IMR-90 (cell line): Measurements from ENCODE around the gene RDH11. TPM values are rescaled to one million over a fixed set of nuclear protein-coding genes. Genes with fewer than 3 reads are reported as not detected.

Source experiments
- ATAC-seq: fragments of 200-7000 bp; cut with Tn5 transposase; 2 replicates; pipeline ENCODE4 v1.9.1; 2020; ENCODE audit warnings: low read depth, mild to moderate bottlenecking, moderate library complexity
- BruUV-seq: library from RNA; stranded (reverse); fragments of 400-500 nt; replicated peaks from 2 replicates; lab custom pipeline; 2021; lab: Mats Ljungman, UMichigan
- CTCF ChIA-PET: fragments of 300-600 bp; formaldehyde crosslinking; extraction: SDS; loops from one replicate; lab custom pipeline; 2021; ENCODE audit warnings: antibody characterized with exemption; lab: Yijun Ruan, JAX
- POLR2A ChIA-PET: fragments of 300-600 bp; sonication (Branson Sonifier 250); formaldehyde crosslinking; loops from one replicate; lab custom pipeline; 2022; ENCODE audit warnings: antibody characterized with exemption; ENCODE audit not compliant: unreplicated experiment; lab: Charles Lee
- DNase-seq: peaks from one replicate; pipeline ENCODE4 v3.0.0; 2013
- H2AFZ ChIP-seq: replicated peaks from 2 replicates; pipeline ENCODE3; 2013; ENCODE audit warnings: low read length, mild to moderate bottlenecking; ENCODE audit not compliant: poor library complexity
- H2AK5ac ChIP-seq: 2 replicates; pipeline ENCODE4 v1.6.1; 2013; ENCODE audit warnings: low read depth, low read length, inconsistent platforms
- H2AK9ac ChIP-seq: replicated peaks from 2 replicates; pipeline ENCODE3; 2013; ENCODE audit warnings: mild to moderate bottlenecking, low read depth, low read length, moderate library complexity; ENCODE audit not compliant: poor library complexity
- H2BK120ac ChIP-seq: 2 replicates; pipeline ENCODE4 v1.6.1; 2013; ENCODE audit warnings: low read depth, low read length, inconsistent platforms
- H2BK15ac ChIP-seq: 3 replicates; pipeline ENCODE4 v1.6.1; 2013; ENCODE audit warnings: low read depth, low read length, inconsistent platforms
- H2BK20ac ChIP-seq: 2 replicates; pipeline ENCODE4 v1.6.1; 2013; ENCODE audit warnings: low read depth, mild to moderate bottlenecking, inconsistent platforms, low read length, moderate library complexity
- H2BK5ac ChIP-seq: 2 replicates; pipeline ENCODE4 v1.6.1; 2013; ENCODE audit warnings: mild to moderate bottlenecking, low read depth, low read length, inconsistent platforms; ENCODE audit not compliant: poor library complexity, severe bottlenecking
- H3K14ac ChIP-seq: replicated peaks from 2 replicates; pipeline ENCODE4 v1.6.1; 2013; ENCODE audit warnings: low read depth, low read length, inconsistent platforms
- H3K18ac ChIP-seq: 2 replicates; pipeline ENCODE4 v1.6.1; 2013; ENCODE audit warnings: low read depth, low read length, control low read depth
- H3K23ac ChIP-seq: 2 replicates; pipeline ENCODE4 v1.6.1; 2013; ENCODE audit warnings: low read depth, low read length, inconsistent platforms
- H3K27ac ChIP-seq: 2 replicates; pipeline ENCODE4 v1.5.1; 2013; ENCODE audit warnings: mild to moderate bottlenecking, control low read depth, low read length; ENCODE audit not compliant: insufficient read depth
- H3K27me3 ChIP-seq: 2 replicates; pipeline ENCODE4 v1.6.1; 2013; ENCODE audit warnings: low read length; ENCODE audit not compliant: control insufficient read depth, insufficient read depth
- H3K36me3 ChIP-seq: 2 replicates; pipeline ENCODE4 v1.6.1; 2013; ENCODE audit warnings: low read length, mixed read lengths; ENCODE audit not compliant: control insufficient read depth, insufficient read depth
- H3K4ac ChIP-seq: 2 replicates; pipeline ENCODE4 v1.6.1; 2013; ENCODE audit warnings: low read depth, low read length, inconsistent platforms
- H3K4me1 ChIP-seq: 2 replicates; pipeline ENCODE4 v1.6.1; 2013; ENCODE audit warnings: low read length, mixed read lengths; ENCODE audit not compliant: control insufficient read depth, insufficient read depth
- H3K4me2 ChIP-seq: 2 replicates; pipeline ENCODE4 v1.6.1; 2013; ENCODE audit warnings: low read depth, mild to moderate bottlenecking, control low read depth, low read length, moderate library complexity
- H3K4me3 ChIP-seq: 2 replicates; pipeline ENCODE4 v1.5.1; 2013; ENCODE audit warnings: low read depth, mild to moderate bottlenecking, control low read depth, low read length, moderate library complexity; ENCODE audit not compliant: insufficient read depth
- H3K56ac ChIP-seq: 2 replicates; pipeline ENCODE4 v1.6.1; 2013; ENCODE audit warnings: low read length, inconsistent platforms; ENCODE audit not compliant: insufficient read depth; ENCODE audit errors: extremely low read depth
- H3K79me1 ChIP-seq, 2 experiments: 2 replicates each; pipeline ENCODE4 v1.6.1; 2013; ENCODE audit warnings: low read length in 2 of 2, inconsistent platforms in 1 of 2, low read depth in 1 of 2
- H3K9ac ChIP-seq: 2 replicates; pipeline ENCODE4 v1.6.1; 2013; ENCODE audit warnings: low read depth, low read length, control low read depth
- H3K9me1 ChIP-seq: 2 replicates; pipeline ENCODE4 v1.6.1; 2013; ENCODE audit warnings: low read length, inconsistent platforms; ENCODE audit not compliant: insufficient read depth
- H3K9me3 ChIP-seq: 2 replicates; pipeline ENCODE4 v1.6.1; 2013; ENCODE audit warnings: low read length; ENCODE audit not compliant: control insufficient read depth, insufficient read depth
- H4K20me1 ChIP-seq: 2 replicates; pipeline ENCODE4 v1.6.1; 2013; ENCODE audit warnings: low read length, inconsistent platforms; ENCODE audit not compliant: insufficient read depth
- H4K5ac ChIP-seq: 2 replicates; pipeline ENCODE4 v1.6.1; 2013; ENCODE audit warnings: mild to moderate bottlenecking, low read depth, low read length, control low read depth
- H4K8ac ChIP-seq, 2 experiments: 2 replicates each; pipeline ENCODE4 v1.6.1; 2013; ENCODE audit warnings: low read depth in 2 of 2, low read length in 2 of 2, control low read depth in 1 of 2, inconsistent platforms in 1 of 2
- H4K91ac ChIP-seq: 2 replicates; pipeline ENCODE4 v1.6.1; 2013; ENCODE audit warnings: low read depth, low read length, inconsistent platforms; ENCODE audit not compliant: insufficient read depth
- BHLHE40 ChIP-seq: fragments of 150-350 bp; IDR thresholded peaks from 2 replicates; pipeline ENCODE4 v1.6.1; 2016; ENCODE audit warnings: mild to moderate bottlenecking, low read depth, low read length
- CEBPB ChIP-seq: IDR thresholded peaks from 2 replicates; pipeline ENCODE4 v1.6.1; 2012; ENCODE audit warnings: low read depth, low read length, improper control_type of control experiment
- CHD1 ChIP-seq: IDR thresholded peaks from 2 replicates; pipeline ENCODE4 v1.6.1; 2012; ENCODE audit warnings: low read depth, low read length, improper control_type of control experiment
- FOS ChIP-seq: fragments of 150-350 bp; IDR thresholded peaks from 2 replicates; pipeline ENCODE4 v1.6.1; 2016; ENCODE audit warnings: low read depth, low read length
- MAFK ChIP-seq: IDR thresholded peaks from 2 replicates; pipeline ENCODE4 v1.6.1; 2012; ENCODE audit warnings: low read depth, low read length, improper control_type of control experiment
- MAZ ChIP-seq: IDR thresholded peaks from 2 replicates; pipeline ENCODE4 v1.6.1; 2012; ENCODE audit warnings: low read depth, mild to moderate bottlenecking, low read length, improper control_type of control experiment, moderate library complexity, borderline replicate concordance
- MXI1 ChIP-seq: IDR thresholded peaks from 2 replicates; pipeline ENCODE4 v1.6.1; 2012; ENCODE audit warnings: low read depth, mild to moderate bottlenecking, low read length, moderate library complexity, borderline replicate concordance
- NFE2L2 ChIP-seq: fragments of 150-350 bp; IDR thresholded peaks from 2 replicates; pipeline ENCODE4 v1.6.1; 2016; ENCODE audit warnings: low read depth, mild to moderate bottlenecking, low read length
- POLR2A ChIP-seq: IDR thresholded peaks from 2 replicates; pipeline ENCODE4 v1.6.1; 2012; ENCODE audit warnings: mild to moderate bottlenecking, low read depth, low read length
- RAD21 ChIP-seq: IDR thresholded peaks from 2 replicates; pipeline ENCODE4 v1.6.1; 2012; ENCODE audit warnings: low read length, improper control_type of control experiment
- RCOR1 ChIP-seq: IDR thresholded peaks from 2 replicates; pipeline ENCODE4 v1.6.1; 2012; ENCODE audit warnings: mild to moderate bottlenecking, low read length, improper control_type of control experiment; ENCODE audit not compliant: insufficient replicate concordance
- RFX5 ChIP-seq: IDR thresholded peaks from 2 replicates; pipeline ENCODE4 v1.8.0; 2012; ENCODE audit warnings: low read depth, mild to moderate bottlenecking, low read length, moderate library complexity
- SMC3 ChIP-seq: fragments of 150-350 bp; IDR thresholded peaks from 2 replicates; pipeline ENCODE4 v1.6.1; 2016; ENCODE audit warnings: low read depth, mild to moderate bottlenecking, antibody characterized with exemption, low read length, moderate library complexity
- WGBS, 2 experiments: methylation state at CpG; one replicate each; pipeline versions ENCODE4 v1.1.5 to v1.1.7; 2013; ENCODE audit warnings: missing lambda C conversion rate in 2 of 2; ENCODE audit not compliant: insufficient read length in 1 of 2; ENCODE audit errors: extremely low coverage in 2 of 2; 5-methylcytosine and 5-hydroxymethylcytosine counted together
- dilution Hi-C: fragments of 300-500 bp; cut with HindIII; formaldehyde crosslinking; loops from one replicate; pipeline ENCODE4 v1.14.3; 2018; ENCODE audit warnings: low sequenced_read_pairs; ENCODE audit not compliant: unreplicated experiment
- in situ Hi-C: fragments of 300-500 bp; cut with MboI; formaldehyde crosslinking; loops from 3 replicates; pipeline ENCODE4 v1.14.3; 2019; ENCODE audit warnings: low sequenced_read_pairs, inconsistent platforms, mixed read lengths
- intact Hi-C: fragments of 100-400 bp; cut with micrococcal nuclease; formaldehyde crosslinking; loops from 2 replicates; pipeline ENCODE4 v1.10.0; 2022
- polyA plus RNA-seq, 3 experiments: library from polyadenylated mRNA; depleted of rRNA; stranded (reverse); fragments of >200 nt; gene quantifications; 2 replicates each; pipeline ENCODE4 v1.2.3, GENCODE V29; 2012; ENCODE audit warnings: low replicate concordance in 1 of 3
- total RNA-seq: library from RNA; depleted of rRNA; stranded (reverse); fragments of >200 nt; gene quantifications from 2 replicates; pipeline ENCODE4 v1.2.3, GENCODE V29; 2012
- TF ChIP-seq, protein P1 (sequence below): fragments of 150-350 bp; IDR thresholded peaks from 2 replicates; pipeline ENCODE4 v1.6.1; 2017; ENCODE audit warnings: mild to moderate bottlenecking, antibody characterized with exemption, low read length, low read depth
- TF ChIP-seq, protein P2 (sequence below): conservative IDR thresholded peaks from 2 replicates; pipeline ENCODE4 v1.5.1; 2012; ENCODE audit warnings: mild to moderate bottlenecking, low read depth, low read length, improper control_type of control experiment
- TF ChIP-seq, protein P3 (sequence below): fragments of 150-350 bp; IDR thresholded peaks from 2 replicates; pipeline ENCODE4 v1.6.1; 2016; ENCODE audit warnings: low read depth, mild to moderate bottlenecking, low read length, moderate library complexity, borderline replicate concordance

The RDH11 gene
- total and polyA plus RNA-seq, 2 of the 4 experiments (the other 2 are of a cell fraction) = 77.3 to 149 TPM

DNA sequence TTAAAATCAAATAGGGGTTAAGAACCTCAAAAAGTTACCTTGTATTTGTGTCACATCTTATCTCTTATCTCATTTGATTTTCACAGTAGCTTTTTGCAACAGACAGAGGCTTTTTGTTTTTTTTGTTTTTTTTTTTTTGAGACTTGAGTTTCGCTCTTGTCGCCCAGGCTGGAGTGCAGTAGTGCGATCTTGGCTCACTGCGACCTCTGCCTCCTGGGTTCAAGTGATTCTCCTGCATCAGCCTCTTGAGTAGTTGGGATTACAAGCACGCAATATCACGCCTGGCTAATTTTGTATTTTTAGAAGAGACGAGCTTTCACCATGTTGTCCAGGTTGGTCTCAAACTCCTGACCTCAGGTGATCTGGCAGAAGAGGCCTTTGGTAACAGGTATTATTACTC is 31.8 kb upstream of the RDH11 start:
- H3K36me3 ChIP-seq = no peaks in the 10 kb centered on the region
- ATAC-seq (no peak), DNase-seq (no peak)
- in situ Hi-C loops = no loop called here
- no peak overlapping the region for H2AK9ac ChIP-seq
- H3K23ac ChIP-seq = no peak overlapping the region
- no CpG with 5 or more reads among the region's 7 CpGs for WGBS, 2 experiments
- H2BK20ac ChIP-seq = no peak overlapping the region
- H3K9me3 ChIP-seq = 0 out of 2 replicates have a peak, but pooled peaks cover 4% of the 10 kb centered on the region
- no peaks in the 10 kb centered on the region for H3K79me1 ChIP-seq
- no peak overlapping the region for H4K91ac ChIP-seq
- no peak overlapping the region for H2BK120ac ChIP-seq
- no peak overlapping the region for H3K27ac ChIP-seq
- no peak overlapping the region for H3K14ac ChIP-seq
- TF ChIP-seq BHLHE40 = no peak
- no peak for TF ChIP-seq MAZ
- TF ChIP-seq MXI1 = no peak
- TF ChIP-seq MAFK = no peak
- TF ChIP-seq CEBPB = no peak
- TF ChIP-seq RCOR1 = no peak
- no peak for TF ChIP-seq POLR2A
- no peak for TF ChIP-seq RAD21
- TF ChIP-seq FOS = no peak
- TF ChIP-seq CHD1 = no peak
- TF ChIP-seq RFX5 = no peak
- TF ChIP-seq, protein P1, sequence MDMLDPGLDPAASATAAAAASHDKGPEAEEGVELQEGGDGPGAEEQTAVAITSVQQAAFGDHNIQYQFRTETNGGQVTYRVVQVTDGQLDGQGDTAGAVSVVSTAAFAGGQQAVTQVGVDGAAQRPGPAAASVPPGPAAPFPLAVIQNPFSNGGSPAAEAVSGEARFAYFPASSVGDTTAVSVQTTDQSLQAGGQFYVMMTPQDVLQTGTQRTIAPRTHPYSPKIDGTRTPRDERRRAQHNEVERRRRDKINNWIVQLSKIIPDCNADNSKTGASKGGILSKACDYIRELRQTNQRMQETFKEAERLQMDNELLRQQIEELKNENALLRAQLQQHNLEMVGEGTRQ = no peak
- TF ChIP-seq SMC3 = no peak
- TF ChIP-seq NFE2L2 = no peak
- TF ChIP-seq, protein P2, sequence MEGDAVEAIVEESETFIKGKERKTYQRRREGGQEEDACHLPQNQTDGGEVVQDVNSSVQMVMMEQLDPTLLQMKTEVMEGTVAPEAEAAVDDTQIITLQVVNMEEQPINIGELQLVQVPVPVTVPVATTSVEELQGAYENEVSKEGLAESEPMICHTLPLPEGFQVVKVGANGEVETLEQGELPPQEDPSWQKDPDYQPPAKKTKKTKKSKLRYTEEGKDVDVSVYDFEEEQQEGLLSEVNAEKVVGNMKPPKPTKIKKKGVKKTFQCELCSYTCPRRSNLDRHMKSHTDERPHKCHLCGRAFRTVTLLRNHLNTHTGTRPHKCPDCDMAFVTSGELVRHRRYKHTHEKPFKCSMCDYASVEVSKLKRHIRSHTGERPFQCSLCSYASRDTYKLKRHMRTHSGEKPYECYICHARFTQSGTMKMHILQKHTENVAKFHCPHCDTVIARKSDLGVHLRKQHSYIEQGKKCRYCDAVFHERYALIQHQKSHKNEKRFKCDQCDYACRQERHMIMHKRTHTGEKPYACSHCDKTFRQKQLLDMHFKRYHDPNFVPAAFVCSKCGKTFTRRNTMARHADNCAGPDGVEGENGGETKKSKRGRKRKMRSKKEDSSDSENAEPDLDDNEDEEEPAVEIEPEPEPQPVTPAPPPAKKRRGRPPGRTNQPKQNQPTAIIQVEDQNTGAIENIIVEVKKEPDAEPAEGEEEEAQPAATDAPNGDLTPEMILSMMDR = no peak
- TF ChIP-seq, protein P3, sequence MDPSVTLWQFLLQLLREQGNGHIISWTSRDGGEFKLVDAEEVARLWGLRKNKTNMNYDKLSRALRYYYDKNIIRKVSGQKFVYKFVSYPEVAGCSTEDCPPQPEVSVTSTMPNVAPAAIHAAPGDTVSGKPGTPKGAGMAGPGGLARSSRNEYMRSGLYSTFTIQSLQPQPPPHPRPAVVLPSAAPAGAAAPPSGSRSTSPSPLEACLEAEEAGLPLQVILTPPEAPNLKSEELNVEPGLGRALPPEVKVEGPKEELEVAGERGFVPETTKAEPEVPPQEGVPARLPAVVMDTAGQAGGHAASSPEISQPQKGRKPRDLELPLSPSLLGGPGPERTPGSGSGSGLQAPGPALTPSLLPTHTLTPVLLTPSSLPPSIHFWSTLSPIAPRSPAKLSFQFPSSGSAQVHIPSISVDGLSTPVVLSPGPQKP = no peak
- H2BK15ac ChIP-seq = no peak overlapping the region
- H3K18ac ChIP-seq = no peak overlapping the region
- intact Hi-C loops = no loop called here
- no peak overlapping the region for H2AFZ ChIP-seq
- H3K4me2 ChIP-seq = no peak overlapping the region
- ChIA-PET CTCF (no interaction called here), POLR2A (interaction anchor here (0.7 kb wide), 1 partner anchor 21 kb away, joined by 3 read pairs; no protein-coding TSS in a partner anchor)
- H3K9ac ChIP-seq = no peak overlapping the region
- no peaks in the 10 kb centered on the region for H4K20me1 ChIP-seq
- no peak overlapping the region for H3K4me3 ChIP-seq
- no peaks in the 10 kb centered on the region for H3K9me1 ChIP-seq
- no peak overlapping the region for H3K56ac ChIP-seq
- no peak overlapping the region for H4K8ac ChIP-seq
- no peak overlapping the region for H2AK5ac ChIP-seq
- dilution Hi-C loops = no loop called here
- no peaks in the 10 kb centered on the region for H3K4me1 ChIP-seq
- no peak overlapping the region for H4K5ac ChIP-seq
- H2BK5ac ChIP-seq = no peak overlapping the region
- no peak overlapping the region for H3K4ac ChIP-seq
- peaks cover 62% of the 10 kb centered on the region for H3K27me3 ChIP-seq
- BruUV-seq = no TSS peak
